IMR-90 (cell line): ENCODE data around the gene EIF6. TPM values are rescaled to one million over a fixed set of nuclear protein-coding genes. Genes with fewer than 3 reads are reported as not detected.

ENCODE experiments used
- ATAC-seq: fragments of 200-7000 bp; cut with Tn5 transposase; 2 replicates; pipeline ENCODE4 v1.9.1; 2020; ENCODE audit warnings: low read depth, mild to moderate bottlenecking, moderate library complexity
- BruUV-seq: library from RNA; stranded (reverse); fragments of 400-500 nt; replicated peaks from 2 replicates; lab custom pipeline; 2021; lab: Mats Ljungman, UMichigan
- CTCF ChIA-PET: fragments of 300-600 bp; formaldehyde crosslinking; extraction: SDS; loops from one replicate; lab custom pipeline; 2021; ENCODE audit warnings: antibody characterized with exemption; lab: Yijun Ruan, JAX
- POLR2A ChIA-PET: fragments of 300-600 bp; sonication (Branson Sonifier 250); formaldehyde crosslinking; loops from one replicate; lab custom pipeline; 2022; ENCODE audit warnings: antibody characterized with exemption; ENCODE audit not compliant: unreplicated experiment; lab: Charles Lee
- DNase-seq: peaks from one replicate; pipeline ENCODE4 v3.0.0; 2013
- H2AFZ ChIP-seq: replicated peaks from 2 replicates; pipeline ENCODE3; 2013; ENCODE audit warnings: low read length, mild to moderate bottlenecking; ENCODE audit not compliant: poor library complexity
- H2AK5ac ChIP-seq: 2 replicates; pipeline ENCODE4 v1.6.1; 2013; ENCODE audit warnings: low read depth, low read length, inconsistent platforms
- H2AK9ac ChIP-seq: replicated peaks from 2 replicates; pipeline ENCODE3; 2013; ENCODE audit warnings: mild to moderate bottlenecking, low read depth, low read length, moderate library complexity; ENCODE audit not compliant: poor library complexity
- H2BK120ac ChIP-seq: 2 replicates; pipeline ENCODE4 v1.6.1; 2013; ENCODE audit warnings: low read depth, low read length, inconsistent platforms
- H2BK15ac ChIP-seq: 3 replicates; pipeline ENCODE4 v1.6.1; 2013; ENCODE audit warnings: low read depth, low read length, inconsistent platforms
- H2BK20ac ChIP-seq: 2 replicates; pipeline ENCODE4 v1.6.1; 2013; ENCODE audit warnings: low read depth, mild to moderate bottlenecking, inconsistent platforms, low read length, moderate library complexity
- H2BK5ac ChIP-seq: 2 replicates; pipeline ENCODE4 v1.6.1; 2013; ENCODE audit warnings: mild to moderate bottlenecking, low read depth, low read length, inconsistent platforms; ENCODE audit not compliant: poor library complexity, severe bottlenecking
- H3K14ac ChIP-seq: replicated peaks from 2 replicates; pipeline ENCODE4 v1.6.1; 2013; ENCODE audit warnings: low read depth, low read length, inconsistent platforms
- H3K18ac ChIP-seq: 2 replicates; pipeline ENCODE4 v1.6.1; 2013; ENCODE audit warnings: low read depth, low read length, control low read depth
- H3K23ac ChIP-seq: 2 replicates; pipeline ENCODE4 v1.6.1; 2013; ENCODE audit warnings: low read depth, low read length, inconsistent platforms
- H3K27ac ChIP-seq: 2 replicates; pipeline ENCODE4 v1.5.1; 2013; ENCODE audit warnings: mild to moderate bottlenecking, control low read depth, low read length; ENCODE audit not compliant: insufficient read depth
- H3K27me3 ChIP-seq: 2 replicates; pipeline ENCODE4 v1.6.1; 2013; ENCODE audit warnings: low read length; ENCODE audit not compliant: control insufficient read depth, insufficient read depth
- H3K36me3 ChIP-seq: 2 replicates; pipeline ENCODE4 v1.6.1; 2013; ENCODE audit warnings: low read length, mixed read lengths; ENCODE audit not compliant: control insufficient read depth, insufficient read depth
- H3K4ac ChIP-seq: 2 replicates; pipeline ENCODE4 v1.6.1; 2013; ENCODE audit warnings: low read depth, low read length, inconsistent platforms
- H3K4me1 ChIP-seq: 2 replicates; pipeline ENCODE4 v1.6.1; 2013; ENCODE audit warnings: low read length, mixed read lengths; ENCODE audit not compliant: control insufficient read depth, insufficient read depth
- H3K4me2 ChIP-seq: 2 replicates; pipeline ENCODE4 v1.6.1; 2013; ENCODE audit warnings: low read depth, mild to moderate bottlenecking, control low read depth, low read length, moderate library complexity
- H3K4me3 ChIP-seq: 2 replicates; pipeline ENCODE4 v1.5.1; 2013; ENCODE audit warnings: low read depth, mild to moderate bottlenecking, control low read depth, low read length, moderate library complexity; ENCODE audit not compliant: insufficient read depth
- H3K56ac ChIP-seq: 2 replicates; pipeline ENCODE4 v1.6.1; 2013; ENCODE audit warnings: low read length, inconsistent platforms; ENCODE audit not compliant: insufficient read depth; ENCODE audit errors: extremely low read depth
- H3K79me1 ChIP-seq, 2 experiments: 2 replicates each; pipeline ENCODE4 v1.6.1; 2013; ENCODE audit warnings: low read length in 2 of 2, inconsistent platforms in 1 of 2, low read depth in 1 of 2
- H3K9ac ChIP-seq: 2 replicates; pipeline ENCODE4 v1.6.1; 2013; ENCODE audit warnings: low read depth, low read length, control low read depth
- H3K9me1 ChIP-seq: 2 replicates; pipeline ENCODE4 v1.6.1; 2013; ENCODE audit warnings: low read length, inconsistent platforms; ENCODE audit not compliant: insufficient read depth
- H3K9me3 ChIP-seq: 2 replicates; pipeline ENCODE4 v1.6.1; 2013; ENCODE audit warnings: low read length; ENCODE audit not compliant: control insufficient read depth, insufficient read depth
- H4K20me1 ChIP-seq: 2 replicates; pipeline ENCODE4 v1.6.1; 2013; ENCODE audit warnings: low read length, inconsistent platforms; ENCODE audit not compliant: insufficient read depth
- H4K5ac ChIP-seq: 2 replicates; pipeline ENCODE4 v1.6.1; 2013; ENCODE audit warnings: mild to moderate bottlenecking, low read depth, low read length, control low read depth
- H4K8ac ChIP-seq, 2 experiments: 2 replicates each; pipeline ENCODE4 v1.6.1; 2013; ENCODE audit warnings: low read depth in 2 of 2, low read length in 2 of 2, control low read depth in 1 of 2, inconsistent platforms in 1 of 2
- H4K91ac ChIP-seq: 2 replicates; pipeline ENCODE4 v1.6.1; 2013; ENCODE audit warnings: low read depth, low read length, inconsistent platforms; ENCODE audit not compliant: insufficient read depth
- CEBPB ChIP-seq: IDR thresholded peaks from 2 replicates; pipeline ENCODE4 v1.6.1; 2012; ENCODE audit warnings: low read depth, low read length, improper control_type of control experiment
- CTCF ChIP-seq: conservative IDR thresholded peaks from 2 replicates; pipeline ENCODE4 v1.5.1; 2012; ENCODE audit warnings: mild to moderate bottlenecking, low read depth, low read length, improper control_type of control experiment
- ELK1 ChIP-seq: fragments of 150-350 bp; IDR thresholded peaks from 2 replicates; pipeline ENCODE4 v1.6.1; 2016; ENCODE audit warnings: low read depth, mild to moderate bottlenecking, low read length, moderate library complexity, borderline replicate concordance
- FOS ChIP-seq: fragments of 150-350 bp; IDR thresholded peaks from 2 replicates; pipeline ENCODE4 v1.6.1; 2016; ENCODE audit warnings: low read depth, low read length
- MAFK ChIP-seq: IDR thresholded peaks from 2 replicates; pipeline ENCODE4 v1.6.1; 2012; ENCODE audit warnings: low read depth, low read length, improper control_type of control experiment
- MAZ ChIP-seq: IDR thresholded peaks from 2 replicates; pipeline ENCODE4 v1.6.1; 2012; ENCODE audit warnings: low read depth, mild to moderate bottlenecking, low read length, improper control_type of control experiment, moderate library complexity, borderline replicate concordance
- MXI1 ChIP-seq: IDR thresholded peaks from 2 replicates; pipeline ENCODE4 v1.6.1; 2012; ENCODE audit warnings: low read depth, mild to moderate bottlenecking, low read length, moderate library complexity, borderline replicate concordance
- NFE2L2 ChIP-seq: fragments of 150-350 bp; IDR thresholded peaks from 2 replicates; pipeline ENCODE4 v1.6.1; 2016; ENCODE audit warnings: low read depth, mild to moderate bottlenecking, low read length
- POLR2A ChIP-seq: IDR thresholded peaks from 2 replicates; pipeline ENCODE4 v1.6.1; 2012; ENCODE audit warnings: mild to moderate bottlenecking, low read depth, low read length
- RAD21 ChIP-seq: IDR thresholded peaks from 2 replicates; pipeline ENCODE4 v1.6.1; 2012; ENCODE audit warnings: low read length, improper control_type of control experiment
- SMC3 ChIP-seq: fragments of 150-350 bp; IDR thresholded peaks from 2 replicates; pipeline ENCODE4 v1.6.1; 2016; ENCODE audit warnings: low read depth, mild to moderate bottlenecking, antibody characterized with exemption, low read length, moderate library complexity
- WGBS, 2 experiments: methylation state at CpG; one replicate each; pipeline versions ENCODE4 v1.1.5 to v1.1.7; 2013; ENCODE audit warnings: missing lambda C conversion rate in 2 of 2; ENCODE audit not compliant: insufficient read length in 1 of 2; ENCODE audit errors: extremely low coverage in 2 of 2; 5-methylcytosine and 5-hydroxymethylcytosine counted together
- dilution Hi-C: fragments of 300-500 bp; cut with HindIII; formaldehyde crosslinking; loops from one replicate; pipeline ENCODE4 v1.14.3; 2018; ENCODE audit warnings: low sequenced_read_pairs; ENCODE audit not compliant: unreplicated experiment
- in situ Hi-C: fragments of 300-500 bp; cut with MboI; formaldehyde crosslinking; loops from 3 replicates; pipeline ENCODE4 v1.14.3; 2019; ENCODE audit warnings: low sequenced_read_pairs, inconsistent platforms, mixed read lengths
- intact Hi-C: fragments of 100-400 bp; cut with micrococcal nuclease; formaldehyde crosslinking; loops from 2 replicates; pipeline ENCODE4 v1.10.0; 2022
- polyA plus RNA-seq, 3 experiments: library from polyadenylated mRNA; depleted of rRNA; stranded (reverse); fragments of >200 nt; gene quantifications; 2 replicates each; pipeline ENCODE4 v1.2.3, GENCODE V29; 2012; ENCODE audit warnings: low replicate concordance in 1 of 3
- total RNA-seq: library from RNA; depleted of rRNA; stranded (reverse); fragments of >200 nt; gene quantifications from 2 replicates; pipeline ENCODE4 v1.2.3, GENCODE V29; 2012

The EIF6 gene
- total and polyA plus RNA-seq, 2 of the 4 experiments (the other 2 are of a cell fraction), result 215 to 227 TPM

GRCh38 chr20:35277531-35278395, 6.8 kb downstream of the EIF6 start, which contains the start of gene MMP24OS:
Gene MMP24OS, minus strand, starts transcription at chr20:35278122. Its CDS starts 193 bp downstream, at chr20:35277929.
- ATAC-seq, result peak; percentile 94

More at GRCh38 chr20:35277531-35278395, 6.8 kb downstream of the EIF6 start, which contains the start of gene MMP24OS:
- peak within 1 kb of the TSS; percentile 90 for H2AK5ac ChIP-seq
- peak within 1 kb of the TSS; percentile 5 for H3K18ac ChIP-seq
- peak within 1 kb of the TSS; percentile 97 for H3K27ac ChIP-seq
- H3K4me3 ChIP-seq, result peak within 1 kb of the TSS; percentile 62
- peak within 1 kb of the TSS; percentile 83 for H2BK5ac ChIP-seq
- peaks cover 30 to 80% of the 10 kb centered on the region in 2 experiments for H3K79me1 ChIP-seq
- 0 out of 3 replicates have a peak within 1 kb of the TSS, but pooled peaks have one; percentile 15 for H2BK15ac ChIP-seq
- peak within 1 kb of the TSS; percentile 99 for H3K9ac ChIP-seq
- peak within 1 kb of the TSS; percentile 47 for H2BK120ac ChIP-seq
- peak within 1 kb of the TSS; percentile 95 for H3K4me2 ChIP-seq
- ChIA-PET CTCF (interaction anchor here (0.7 to 1.2 kb wide), 2 partner anchors 162 to 170 kb away, joined by 3 to 4 read pairs; no protein-coding TSS in a partner anchor), POLR2A (interaction anchor here (0.6 to 1.1 kb wide), 4 partner anchors 28 to 177 kb away, joined by 3 to 7 read pairs (median 4); no protein-coding TSS in a partner anchor)
- dilution Hi-C loops (no loop called here), in situ Hi-C loops (no loop called here), intact Hi-C loops (loop anchor here (10.0 kb wide), 2 partner anchors 157 to 403 kb away; partner anchors contain the start of genes ACSS2, GDF5 and GGT7)
- H3K27me3 ChIP-seq, result no peaks in the 10 kb centered on the region
- peak within 1 kb of the TSS; percentile 86 for H3K56ac ChIP-seq
- peak within 1 kb of the TSS; percentile 85 for H2AFZ ChIP-seq
- peak within 1 kb of the TSS; percentile 92 to 93 for H4K8ac ChIP-seq
- TF ChIP-seq POLR2A (peak; percentile 91), MAZ (no peak), SMC3 (0 out of 2 replicates have a peak, but pooled peaks have one; percentile 12), ELK1 (no peak), CEBPB (no peak), MAFK (no peak), MXI1 (0 out of 2 replicates have a peak, but pooled peaks have one; percentile 6), RAD21 (peak; percentile 37), NFE2L2 (no peak), CTCF (peak; percentile 34; the same call in 1 of the 2 replicates), FOS (no peak)
- H3K4me1 ChIP-seq, result peaks cover 6% of the 10 kb centered on the region
- WGBS, 2 experiments, result 0% methylated on average over 39 of the region's 76 CpGs; no CpG with 5 or more reads in 1 of the 2 experiments
- DNase-seq, result peak; percentile 82
- H3K4ac ChIP-seq, result peak within 1 kb of the TSS; percentile 91
- no peaks in the 10 kb centered on the region; the same call in none of the 2 replicates for H4K20me1 ChIP-seq
- H3K36me3 ChIP-seq, result peaks cover 51% of the 10 kb centered on the region
- H3K9me3 ChIP-seq, result no peaks in the 10 kb centered on the region
- no TSS peak for BruUV-seq
- 0 out of 2 replicates have a peak, but pooled peaks cover 6% of the 10 kb centered on the region for H3K9me1 ChIP-seq
- peak within 1 kb of the TSS; percentile 81 for H4K91ac ChIP-seq
- no peak within 1 kb of the TSS for H2BK20ac ChIP-seq
- H3K14ac ChIP-seq, result peak within 1 kb of the TSS; percentile 96
- H3K23ac ChIP-seq, result peak within 1 kb of the TSS; percentile 74
- H4K5ac ChIP-seq, result peak within 1 kb of the TSS; percentile 68
- peak within 1 kb of the TSS; percentile 92 for H2AK9ac ChIP-seq
